ENCODE results near the gene GRM7.

- TF ChIP-seq CTCF (IDR thresholded peaks at IDR 0.05): no peak
- TF ChIP-seq EZH2phosphoT487 (IDR thresholded peaks at IDR 0.05): no peak
- TF ChIP-seq EZH2 (IDR thresholded peaks at IDR 0.05): no peak
Observed at GRCh38 chr3:7567160-7567559, 706.2 kb downstream of the GRM7 start.

Data from neural progenitor cell (in vitro differentiated cells).